Sigmoid colon (tissue), 7 donors: Measurements from ENCODE around the gene SLC27A2. TPM values are rescaled to one million over a fixed set of nuclear protein-coding genes. Genes with fewer than 3 reads are reported as not detected.

Experiments used
- DNase-seq: peaks from one replicate; pipeline ENCODE4 v3.0.0-alpha.2; 2019
- H3K27ac ChIP-seq, 4 donors: fragments of 200-600 bp; sonication (generic); one replicate each; pipeline ENCODE4 v1.5.1; 2016 to 2019; ENCODE audit warnings: mild to moderate bottlenecking in 1 of 4
- H3K27me3 ChIP-seq, 3 donors: fragments of 200-600 bp; sonication (generic); one replicate each; pipeline ENCODE4 v1.5.1; 2019; ENCODE audit warnings: mild to moderate bottlenecking in 1 of 3
- H3K36me3 ChIP-seq, 4 donors: fragments of 200-600 bp; sonication (generic); one replicate each; pipeline ENCODE4 v1.5.1; 2016 to 2019
- H3K4me1 ChIP-seq, 4 donors: fragments of 200-600 bp; sonication (generic); one replicate each; pipeline ENCODE4 v1.5.1; 2017 to 2019
- H3K4me3 ChIP-seq, 4 donors: fragments of 200-600 bp; sonication (generic); one replicate each; pipeline ENCODE4 v1.5.1; 2017 to 2019; ENCODE audit warnings: mild to moderate bottlenecking in 2 of 4, moderate library complexity in 1 of 4
- H3K9me3 ChIP-seq, 4 donors: fragments of 200-600 bp in 3 of 4; sonication (generic) in 3 of 4; one replicate each; pipeline versions ENCODE4 v1.5.1 to v1.6.1; 2013 to 2019
- CTCF ChIP-seq, 4 experiments: fragments of 450-650 bp in 3 of 4; fragments of 200-600 bp in 1 of 4; IDR thresholded peaks; one replicate each; pipeline ENCODE4 v1.5.1; 2016 to 2019; ENCODE audit warnings: antibody characterized with exemption in 4 of 4, mild to moderate bottlenecking in 3 of 4, moderate library complexity in 2 of 4
- EP300 ChIP-seq, 4 donors: sonication (generic); formaldehyde crosslinking; IDR thresholded peaks; one replicate each; pipeline ENCODE4 v1.6.1; 2017; ENCODE audit warnings: antibody characterized with exemption in 4 of 4
- POLR2A ChIP-seq, 2 donors: fragments of 450-650 bp; IDR thresholded peaks; one replicate each; pipeline ENCODE4 v1.6.1; 2016; ENCODE audit warnings: antibody characterized with exemption in 2 of 2, mild to moderate bottlenecking in 2 of 2, moderate library complexity in 2 of 2
- POLR2AphosphoS5 ChIP-seq, 4 donors: sonication (generic); formaldehyde crosslinking; IDR thresholded peaks; one replicate each; pipeline ENCODE4 v1.6.1; 2017; ENCODE audit warnings: antibody characterized with exemption in 4 of 4
- WGBS, 2 donors: extraction: QIAGEN DNeasy Blood & Tissue Kit; methylation state at CpG; one replicate each; pipeline ENCODE4 v1.1.7; 2013; 5-methylcytosine and 5-hydroxymethylcytosine counted together
- intact Hi-C: fragments of 100-400 bp; cut with DNase I; formaldehyde crosslinking; loops from one replicate; pipeline ENCODE4 v1.15.1; 2023
- polyA plus RNA-seq, 3 donors: library from polyadenylated mRNA; stranded (reverse); fragments of 200-250 nt; gene quantifications; one replicate each; pipeline ENCODE4 v1.2.3, GENCODE V29; 2013
- total RNA-seq, 4 donors: library from RNA; depleted of rRNA; stranded (reverse); fragments of >200 nt; gene quantifications; one replicate each; pipeline ENCODE4 v1.1.0, GENCODE V29; 2016
- donor health status: healthy with polysubstance abuse.
- donor health status: Bipolar disorder and iron deficiency.
- donor health status: healthy.

Gene SLC27A2
- total and polyA plus RNA-seq, 7 donors = 0.33 to 16.6 (median 4.6) TPM; not detected in 2

GRCh38 chr15:50257924-50258323, 75.9 kb downstream of the SLC27A2 start:
- H3K4me1 ChIP-seq = no peaks in the 10 kb centered on the region
- no peak overlapping the region for H3K4me3 ChIP-seq
- no peak overlapping the region for H3K27ac ChIP-seq
- intact Hi-C loops = no loop called here
- TF ChIP-seq POLR2AphosphoS5 (IDR thresholded peaks at IDR 0.05) = no peak
- TF ChIP-seq CTCF (IDR thresholded peaks at IDR 0.05) = no peak
- no peak for TF ChIP-seq POLR2A (IDR thresholded peaks at IDR 0.05)
- TF ChIP-seq EP300 (IDR thresholded peaks at IDR 0.05) = no peak
- WGBS, 2 donors = 88 to 91% methylated on average over 3 of the region's 3 CpGs
- no peaks in the 10 kb centered on the region for H3K27me3 ChIP-seq
- H3K9me3 ChIP-seq = no peaks in the 10 kb centered on the region
- no peaks in the 10 kb centered on the region for H3K36me3 ChIP-seq
- DNase-seq = no peak

GRCh38 chr15:50259276-50259675, 77.3 kb downstream of the SLC27A2 start:
- H3K27me3 ChIP-seq = no peaks in the 10 kb centered on the region
- TF ChIP-seq CTCF (IDR thresholded peaks at IDR 0.05) = no peak
- TF ChIP-seq POLR2A (IDR thresholded peaks at IDR 0.05) = no peak
- no peak overlapping the region for H3K27ac ChIP-seq
- WGBS, 2 donors = 82 to 90% methylated on average over 5 of the region's 5 CpGs
- intact Hi-C loops = no loop called here
- no peak overlapping the region for H3K4me3 ChIP-seq
- DNase-seq = no peak
- H3K36me3 ChIP-seq = no peaks in the 10 kb centered on the region
- H3K9me3 ChIP-seq = no peaks in the 10 kb centered on the region
- no peaks in the 10 kb centered on the region for H3K4me1 ChIP-seq

GRCh38 chr15:50260969-50261496, 79.0 kb downstream of the SLC27A2 start:
- H3K9me3 ChIP-seq = no peaks in the 10 kb centered on the region
- DNase-seq = no peak
- no peaks in the 10 kb centered on the region for H3K36me3 ChIP-seq
- H3K4me1 ChIP-seq = no peaks in the 10 kb centered on the region
- intact Hi-C loops = no loop called here
- WGBS, 2 donors = 50 to 68% methylated on average over 2 of the region's 2 CpGs
- H3K27ac ChIP-seq = no peak overlapping the region
- TF ChIP-seq POLR2A (IDR thresholded peaks at IDR 0.05) (no peak), POLR2AphosphoS5 (IDR thresholded peaks at IDR 0.05) (no peak), CTCF (IDR thresholded peaks at IDR 0.05) (no peak), EP300 (IDR thresholded peaks at IDR 0.05) (no peak)
- H3K27me3 ChIP-seq = no peaks in the 10 kb centered on the region
- no peak overlapping the region for H3K4me3 ChIP-seq

- Histone ChIP-seq H3K36me3 (no peaks in the 10 kb centered on the region), H3K4me3 (no peak overlapping the region), H3K9me3 (no peaks in the 10 kb centered on the region), H3K27me3 (no peaks in the 10 kb centered on the region), H3K27ac (no peak overlapping the region), H3K4me1 (no peaks in the 10 kb centered on the region)
- TF ChIP-seq POLR2A (IDR thresholded peaks at IDR 0.05) (no peak), EP300 (IDR thresholded peaks at IDR 0.05) (no peak), CTCF (IDR thresholded peaks at IDR 0.05) (no peak), POLR2AphosphoS5 (IDR thresholded peaks at IDR 0.05) (no peak)
- intact Hi-C loops = no loop called here
- no peak for DNase-seq
- WGBS, 2 donors = 90 to 94% methylated on average over 3 of the region's 3 CpGs
Measured at GRCh38 chr15:50261981-50262380, 80.0 kb downstream of the SLC27A2 start.

- 51 to 83% methylated on average over 4 of the region's 4 CpGs for WGBS, 2 donors
- DNase-seq = no peak
- H3K9me3 ChIP-seq = no peaks in the 10 kb centered on the region
- no peak overlapping the region for H3K4me3 ChIP-seq
- no peaks in the 10 kb centered on the region for H3K4me1 ChIP-seq
- intact Hi-C loops = no loop called here
- no peaks in the 10 kb centered on the region for H3K36me3 ChIP-seq
- H3K27me3 ChIP-seq = no peaks in the 10 kb centered on the region
- no peak for TF ChIP-seq CTCF (IDR thresholded peaks at IDR 0.05)
- TF ChIP-seq EP300 (IDR thresholded peaks at IDR 0.05) = no peak
- no peak overlapping the region for H3K27ac ChIP-seq
Measured at GRCh38 chr15:50262533-50262932, 80.5 kb downstream of the SLC27A2 start.
